ENCODE data around the gene SUN2. TPM values are rescaled to one million over a fixed set of nuclear protein-coding genes. Genes with fewer than 3 reads are reported as not detected.

SUN2 gene
- total and polyA plus RNA-seq, 2 donors (not counting 1 experiment from before 2014, with no cell fraction given) = 27.4 to 76.6 TPM

DNA sequence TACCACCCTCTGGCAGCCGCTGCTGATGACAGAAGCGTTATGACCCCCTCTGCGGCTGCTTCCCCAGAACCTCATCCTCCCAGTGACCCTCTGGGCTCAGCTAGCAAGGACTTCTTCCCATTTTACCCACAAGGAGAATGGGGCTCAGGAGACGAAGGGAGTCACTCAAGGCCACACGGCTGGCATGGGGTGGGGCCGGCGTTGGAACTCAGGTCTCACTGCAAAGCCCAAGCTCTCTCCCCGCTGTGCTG, 16.8 kb upstream of the SUN2 start:
- Histone ChIP-seq H3K9me3 (ENCODE audit: control insufficient read depth, insufficient read depth, low read depth, low read length) (no peaks in the 10 kb centered on the region), H4K20me1 (ENCODE audit: control insufficient read depth, extremely low read depth, insufficient read depth, low read length) (no peaks in the 10 kb centered on the region), H3K27me3 (ENCODE audit: control insufficient read depth, insufficient read depth, low read length) (no peaks in the 10 kb centered on the region), H3K27ac (ENCODE audit: insufficient read depth, low read length) (no peak overlapping the region), H3K4me1 (ENCODE audit: control insufficient read depth, extremely low read depth, insufficient read depth, low read length) (no peaks in the 10 kb centered on the region), H3K36me3 (ENCODE audit: control insufficient read depth, insufficient read depth, low read length) (no peaks in the 10 kb centered on the region), H3K9ac (ENCODE audit: insufficient read depth, low read length) (no peak overlapping the region), H3K4me2 (ENCODE audit: extremely low read depth, insufficient read depth, low read length) (no peak overlapping the region), H3K4me3 (replicated peaks in 1 of 4; ENCODE audit: control extremely low read depth in 1 of 4, insufficient read depth in 1 of 4, low read depth in 3 of 4, low read length in 4 of 4) (no peak overlapping the region), H2AFZ (ENCODE audit: low read length) (no peak overlapping the region), H3K79me2 (ENCODE audit: control insufficient read depth, insufficient read depth, low read length) (no peaks in the 10 kb centered on the region)
- TF ChIP-seq EZH2 (IDR thresholded peaks at IDR 0.05; ENCODE audit: low read length, missing control alignments) (no peak), CTCF (conservative IDR thresholded peaks at IDR 0.05 in 1 of 2, IDR thresholded peaks at IDR 0.05 in 1 of 2; ENCODE audit: low read depth in 1 of 2, low read length in 2 of 2) (no peak)
- DNase-seq (ENCODE audit: low read depth in 2 of 2) = no peak

DNA sequence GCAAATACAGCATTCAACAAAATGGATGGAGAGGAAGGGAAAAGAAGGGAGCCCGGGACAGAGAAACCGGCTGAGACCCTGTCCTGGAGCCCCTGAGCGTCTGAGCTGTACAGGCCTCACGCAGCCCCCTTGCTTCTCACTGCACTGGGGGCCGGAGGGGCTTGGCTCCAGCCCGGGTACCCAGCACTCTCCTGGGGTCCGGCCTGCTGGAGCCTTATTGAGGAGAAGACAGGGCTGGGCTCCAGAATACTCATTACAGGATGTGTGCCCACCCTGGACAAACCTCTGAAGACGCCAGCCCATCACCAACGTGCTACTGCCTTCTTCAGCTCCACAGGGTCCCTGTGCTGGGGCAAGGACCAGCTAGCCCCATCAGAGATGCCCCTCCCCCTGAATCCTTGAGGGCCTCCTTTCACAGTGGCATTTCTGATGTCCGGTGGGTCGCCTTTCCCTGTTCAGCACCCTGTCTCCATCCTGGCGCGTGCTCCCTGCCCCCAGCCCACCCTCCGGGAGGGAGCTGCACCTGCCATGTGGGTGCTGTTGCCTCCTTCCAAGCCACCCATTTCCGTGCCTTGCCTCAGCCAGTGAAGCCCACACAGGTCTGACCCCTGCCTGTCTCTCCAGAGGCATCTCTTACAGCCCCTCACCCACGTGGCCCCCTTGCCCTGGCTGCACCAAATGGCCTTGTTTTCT, 14.6 kb upstream of the SUN2 start:
- DNase-seq (ENCODE audit: low read depth in 2 of 2) = no peak
- Histone ChIP-seq H3K4me1 (ENCODE audit: control insufficient read depth, extremely low read depth, insufficient read depth, low read length) (no peaks in the 10 kb centered on the region), H3K79me2 (ENCODE audit: control insufficient read depth, insufficient read depth, low read length) (no peaks in the 10 kb centered on the region), H3K9ac (ENCODE audit: insufficient read depth, low read length) (no peak overlapping the region), H3K9me3 (ENCODE audit: control insufficient read depth, insufficient read depth, low read depth, low read length) (no peaks in the 10 kb centered on the region), H3K27ac (ENCODE audit: insufficient read depth, low read length) (no peak overlapping the region), H2AFZ (ENCODE audit: low read length) (no peak overlapping the region), H3K36me3 (ENCODE audit: control insufficient read depth, insufficient read depth, low read length) (no peaks in the 10 kb centered on the region), H4K20me1 (ENCODE audit: control insufficient read depth, extremely low read depth, insufficient read depth, low read length) (no peaks in the 10 kb centered on the region), H3K4me3 (replicated peaks in 1 of 4; ENCODE audit: control extremely low read depth in 1 of 4, insufficient read depth in 1 of 4, low read depth in 3 of 4, low read length in 4 of 4) (no peak overlapping the region), H3K27me3 (ENCODE audit: control insufficient read depth, insufficient read depth, low read length) (no peaks in the 10 kb centered on the region), H3K4me2 (ENCODE audit: extremely low read depth, insufficient read depth, low read length) (no peak overlapping the region)
- no peak for TF ChIP-seq CTCF (conservative IDR thresholded peaks at IDR 0.05 in 1 of 2, IDR thresholded peaks at IDR 0.05 in 1 of 2; ENCODE audit: low read depth in 1 of 2, low read length in 2 of 2)
- no peak for TF ChIP-seq EZH2 (IDR thresholded peaks at IDR 0.05; ENCODE audit: low read length, missing control alignments)

DNA sequence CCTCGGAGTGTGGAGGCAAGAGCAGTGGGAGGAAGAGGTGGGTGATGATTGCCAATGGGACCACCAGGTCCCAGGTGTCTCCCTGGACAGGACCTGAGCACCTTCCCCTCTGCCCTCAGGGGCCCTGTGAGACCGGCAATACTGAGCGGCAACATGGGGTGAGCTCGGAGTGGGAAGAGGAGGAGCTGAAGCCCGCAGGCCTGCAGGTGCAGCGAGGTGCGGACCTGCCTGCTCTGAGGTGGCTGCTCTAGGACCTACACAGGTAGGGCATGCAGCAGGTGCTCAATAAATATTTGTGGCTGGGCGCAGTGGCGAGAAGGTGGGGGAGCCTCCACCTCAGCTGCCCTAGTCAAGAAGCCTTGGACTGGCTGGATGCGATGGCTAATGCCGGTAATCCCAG, 12.2 kb upstream of the SUN2 start:
- no peak for DNase-seq (ENCODE audit: low read depth in 2 of 2)
- H2AFZ ChIP-seq (ENCODE audit: low read length) = no peak overlapping the region
- peaks cover 2% of the 10 kb centered on the region for H3K4me1 ChIP-seq (ENCODE audit: control insufficient read depth, extremely low read depth, insufficient read depth, low read length)
- H3K27ac ChIP-seq (ENCODE audit: insufficient read depth, low read length) = no peak overlapping the region
- no peaks in the 10 kb centered on the region for H3K79me2 ChIP-seq (ENCODE audit: control insufficient read depth, insufficient read depth, low read length)
- no peaks in the 10 kb centered on the region for H3K9me3 ChIP-seq (ENCODE audit: control insufficient read depth, insufficient read depth, low read depth, low read length)
- no peak overlapping the region for H3K4me2 ChIP-seq (ENCODE audit: extremely low read depth, insufficient read depth, low read length)
- no peak overlapping the region for H3K4me3 ChIP-seq (replicated peaks in 1 of 4; ENCODE audit: control extremely low read depth in 1 of 4, insufficient read depth in 1 of 4, low read depth in 3 of 4, low read length in 4 of 4)
- no peaks in the 10 kb centered on the region for H3K27me3 ChIP-seq (ENCODE audit: control insufficient read depth, insufficient read depth, low read length)
- no peak overlapping the region for H3K9ac ChIP-seq (ENCODE audit: insufficient read depth, low read length)
- no peaks in the 10 kb centered on the region for H4K20me1 ChIP-seq (ENCODE audit: control insufficient read depth, extremely low read depth, insufficient read depth, low read length)
- TF ChIP-seq CTCF (conservative IDR thresholded peaks at IDR 0.05 in 1 of 2, IDR thresholded peaks at IDR 0.05 in 1 of 2; ENCODE audit: low read depth in 1 of 2, low read length in 2 of 2) = no peak
- no peak for TF ChIP-seq EZH2 (IDR thresholded peaks at IDR 0.05; ENCODE audit: low read length, missing control alignments)
- H3K36me3 ChIP-seq (ENCODE audit: control insufficient read depth, insufficient read depth, low read length) = no peaks in the 10 kb centered on the region

Data from fibroblast of lung (primary cell).